NCI-H510A treated with DMSO at 0.1 percent for 48 hours (cell line): ENCODE measurements around the gene LGALS9.
A peak's percentile ranks its signal among the peaks of the same experiment; 100 is the strongest.

Experiments
- DNase-seq: peaks from one replicate; lab custom pipeline; 2025; lab: John Stamatoyannopoulos, UW

LGALS9 gene

GRCh38 chr17:27630607-27631410, at the start of gene LGALS9:
TSS of gene LGALS9 (plus strand) at chr17:27631188. CDS start at chr17:27631266, 78 bp downstream.
- DNase-seq: no peak

GRCh38 chr17:27582696-27583095, 48.3 kb upstream of the LGALS9 start:
- no peak for DNase-seq

- DNase-seq: no peak
Observed at GRCh38 chr17:27585153-27585681, 45.8 kb upstream of the LGALS9 start.

DNA sequence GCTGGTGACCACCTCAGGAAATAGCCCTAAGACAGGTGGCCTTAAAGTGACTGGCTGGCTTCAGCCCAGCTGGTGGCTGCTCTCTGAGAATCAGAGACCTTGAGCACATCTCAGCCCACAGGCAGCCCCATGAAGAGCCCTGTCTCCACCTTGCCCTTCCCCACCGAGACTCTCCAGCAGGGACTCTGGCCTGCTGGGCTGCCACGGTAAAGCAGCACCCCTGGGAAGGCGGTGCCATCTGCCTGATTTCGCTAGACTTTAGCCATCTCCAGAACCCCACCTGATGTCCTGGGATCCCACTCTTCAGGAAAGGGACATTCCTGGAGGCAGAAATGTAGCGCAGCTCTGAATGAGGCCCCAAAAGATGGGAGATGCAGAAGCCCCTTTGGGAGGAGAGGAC, 45.2 kb upstream of the LGALS9 start:
- DNase-seq: no peak

DNA sequence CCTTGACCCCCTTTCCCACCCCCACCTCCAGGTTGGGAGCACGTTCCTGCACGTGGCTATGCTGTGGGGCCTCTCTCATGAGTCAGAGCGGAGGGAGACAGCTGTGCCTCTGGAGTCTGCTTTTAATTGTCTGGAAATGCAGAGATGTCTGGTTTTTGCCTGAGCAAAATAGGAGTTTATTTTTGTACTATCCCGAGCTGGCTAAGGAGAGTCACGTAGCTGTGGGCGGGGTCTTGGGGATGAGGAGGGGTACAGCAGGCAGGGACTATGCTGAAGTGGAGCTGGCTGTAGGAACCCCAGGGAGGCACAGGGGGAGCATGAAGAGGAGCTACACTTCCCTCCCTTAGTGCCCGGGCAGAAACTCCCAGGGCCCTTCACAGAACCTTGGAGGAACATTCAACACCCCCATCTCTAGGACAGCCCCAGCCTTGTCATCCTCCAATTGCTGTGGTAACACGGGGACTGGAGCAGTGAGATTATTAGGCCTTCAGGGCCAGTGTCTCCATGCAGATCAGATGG, 44.7 kb upstream of the LGALS9 start:
- DNase-seq: no peak

DNA sequence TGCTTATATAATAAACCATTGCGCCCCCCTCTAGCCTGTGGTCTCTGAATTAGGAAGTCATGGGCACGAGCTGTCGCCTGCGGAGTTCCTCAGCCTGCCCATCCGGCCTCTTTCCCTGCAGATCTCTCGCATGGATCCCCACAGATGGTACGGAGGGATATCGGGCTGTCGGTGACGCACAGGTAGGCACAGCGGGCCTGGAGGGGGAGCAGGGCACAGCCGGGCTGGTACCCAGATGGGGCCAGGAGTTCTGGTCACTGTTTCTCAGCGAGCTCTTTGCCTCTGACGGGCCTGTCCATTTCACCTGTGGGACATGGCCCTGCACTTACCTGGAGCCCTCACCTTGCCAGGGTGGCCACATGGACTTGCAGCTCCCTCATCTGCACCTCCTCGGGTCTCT, 42.6 kb upstream of the LGALS9 start:
- DNase-seq: no peak

- DNase-seq: no peak
Observed at GRCh38 chr17:27590864-27591263, 40.1 kb upstream of the LGALS9 start.

DNA sequence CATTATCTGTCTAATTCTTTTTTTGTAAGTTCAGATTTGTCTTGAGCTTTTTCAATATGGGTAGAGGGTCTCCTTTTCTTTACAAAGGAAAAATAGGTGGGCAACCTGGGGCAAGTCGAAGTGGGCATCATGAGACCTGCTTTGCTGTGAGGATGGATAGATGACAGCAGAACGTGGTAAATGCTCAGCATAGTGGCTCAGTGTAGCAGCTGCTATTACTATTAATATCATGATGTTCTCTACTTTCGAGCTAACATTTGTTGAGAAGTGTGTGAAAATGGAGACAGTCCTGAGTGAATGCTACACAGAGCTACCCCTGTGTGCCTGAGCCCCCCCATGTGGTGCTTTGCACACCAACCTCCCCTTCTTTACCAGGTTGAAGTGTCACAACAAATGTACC, 39.0 kb upstream of the LGALS9 start:
- no peak for DNase-seq

DNA sequence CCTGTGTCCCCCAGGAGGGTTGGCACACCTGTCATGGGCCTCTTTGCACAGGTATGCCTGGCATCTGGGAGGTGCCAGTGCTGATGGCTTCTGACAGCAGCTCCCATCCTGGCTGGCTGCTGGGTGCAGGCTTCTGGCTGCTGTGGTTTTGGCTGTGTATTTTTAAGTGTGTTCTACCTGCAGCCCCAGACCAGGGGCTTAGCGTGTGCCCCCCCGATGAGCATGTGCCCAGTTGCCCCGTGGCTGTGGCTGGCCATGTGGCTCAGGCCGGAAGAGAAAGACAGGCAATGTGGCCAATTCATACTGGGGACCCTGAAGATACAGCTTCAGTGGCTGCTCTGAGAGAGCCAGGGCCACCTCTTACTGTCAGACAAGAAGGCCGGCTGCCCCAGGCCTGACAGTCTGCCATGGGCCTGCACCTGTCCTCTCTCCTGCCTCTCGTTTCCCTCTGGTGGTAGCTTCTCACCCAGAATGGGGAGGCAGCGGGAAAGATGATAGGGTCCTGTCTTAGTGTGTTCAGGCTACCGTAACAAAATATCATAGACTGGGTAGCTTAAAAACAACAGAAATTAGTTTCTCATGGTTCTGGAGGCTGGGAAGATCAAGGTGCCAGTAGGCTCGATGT, 37.6 kb upstream of the LGALS9 start:
- no peak for DNase-seq

- no peak for DNase-seq
Observed at GRCh38 chr17:27593857-27594255, 37.1 kb upstream of the LGALS9 start.

GRCh38 chr17:27595208-27595607, 35.8 kb upstream of the LGALS9 start:
- DNase-seq: no peak

DNA sequence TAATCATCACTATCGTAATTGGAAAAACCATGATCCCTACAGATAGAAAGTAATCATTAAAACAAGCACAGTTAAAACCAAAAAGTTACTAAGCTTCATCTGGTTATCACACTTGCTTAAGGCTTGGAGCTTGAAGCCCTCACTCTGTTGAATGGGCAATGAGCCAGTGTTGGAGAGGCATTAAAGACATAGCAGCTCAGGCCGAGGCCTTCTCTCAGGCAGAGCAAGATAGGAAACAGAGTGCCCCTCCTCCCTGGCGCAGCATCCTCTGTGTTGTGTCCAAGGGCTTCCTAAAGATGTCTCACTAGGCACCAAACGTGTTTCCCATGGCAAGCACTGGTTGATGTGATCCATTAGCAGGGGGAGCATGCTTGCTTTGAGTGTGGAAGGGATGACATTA, 34.9 kb upstream of the LGALS9 start:
- no peak for DNase-seq

GRCh38 chr17:27596566-27597187, 34.3 kb upstream of the LGALS9 start:
- no peak for DNase-seq

- DNase-seq: no peak
Observed at GRCh38 chr17:27597188-27597580, 33.8 kb upstream of the LGALS9 start.

DNA sequence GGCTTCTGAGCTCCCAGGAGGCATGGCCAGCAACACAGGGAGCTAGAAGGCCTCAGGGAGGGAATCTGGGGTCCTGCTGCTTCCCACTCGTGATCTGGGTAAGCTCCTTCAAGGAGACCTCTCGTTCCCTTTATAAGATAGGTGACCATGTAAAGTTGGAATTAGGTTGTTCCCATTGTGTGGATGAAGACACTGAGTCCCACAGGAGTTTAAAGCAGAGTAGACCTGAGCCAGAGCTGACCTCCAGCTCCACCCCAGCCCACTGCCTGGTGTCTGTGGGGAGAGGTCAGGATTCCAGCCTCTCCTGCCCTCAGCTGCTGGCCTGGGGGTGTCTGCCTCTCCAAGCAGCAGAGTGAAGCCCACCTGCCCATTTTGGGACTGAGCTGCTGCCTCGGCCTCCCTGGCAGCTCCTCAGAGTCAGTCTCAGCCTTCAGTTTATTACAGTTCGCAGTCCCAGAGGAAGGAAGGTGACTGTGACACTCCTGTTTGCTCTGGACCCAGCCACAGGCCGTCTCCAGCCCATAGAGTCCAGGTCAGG, 33.1 kb upstream of the LGALS9 start:
- DNase-seq: no peak

DNA sequence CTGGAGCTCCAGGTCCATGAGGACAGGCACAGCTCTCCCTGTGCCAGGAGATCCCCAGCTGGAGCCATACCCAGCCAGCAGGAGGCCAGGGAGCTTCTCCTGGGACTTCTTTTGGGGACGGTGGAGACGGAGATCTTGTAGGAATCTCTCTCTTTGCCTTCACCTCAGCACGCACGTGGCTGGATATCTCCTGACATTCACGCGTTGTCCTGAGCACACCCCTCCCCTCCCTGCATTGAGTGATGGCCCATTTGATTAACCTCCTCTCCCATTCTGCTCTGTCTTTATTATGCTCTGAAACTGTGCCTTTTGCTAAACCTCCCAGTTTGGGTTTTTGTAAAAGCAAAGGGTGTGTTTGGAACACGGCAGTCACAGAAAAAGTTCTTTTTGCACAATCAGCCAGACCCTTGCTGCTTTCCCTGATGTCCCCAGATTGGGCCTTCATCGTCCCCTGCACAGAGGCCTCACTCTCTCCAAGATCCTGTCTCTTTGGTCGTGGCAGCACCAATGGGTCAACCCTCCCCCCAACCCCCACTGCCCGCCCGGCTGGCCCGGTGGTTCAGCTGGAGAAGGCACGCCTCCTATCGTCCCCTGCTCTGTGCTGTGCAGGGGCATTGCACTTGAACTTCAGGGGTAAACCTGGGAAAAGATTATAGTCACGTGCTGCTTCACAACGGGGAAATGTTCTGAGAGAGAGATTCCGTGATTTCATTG, 32.5 kb upstream of the LGALS9 start:
- DNase-seq: no peak

DNA sequence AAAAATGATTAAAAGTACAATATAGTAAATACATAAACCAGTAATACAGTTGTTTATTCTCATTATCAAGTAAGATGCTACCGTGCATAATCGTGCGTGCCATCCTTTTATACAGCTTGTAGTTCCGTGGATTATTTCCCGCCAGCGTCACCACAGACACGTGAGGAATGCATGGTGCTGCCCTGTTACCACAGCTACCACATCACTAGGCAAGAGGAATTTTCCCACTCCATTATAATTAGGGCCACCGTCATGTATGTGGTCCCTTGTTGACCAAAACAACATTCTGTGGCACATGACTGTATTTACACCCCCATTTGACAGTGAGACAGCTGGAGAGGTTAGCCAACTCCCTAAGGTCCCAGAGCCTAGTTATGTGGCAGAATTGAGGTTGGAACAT, 30.5 kb upstream of the LGALS9 start:
- DNase-seq: no peak

- DNase-seq: peak; percentile 82
Observed at GRCh38 chr17:27601069-27601974, 29.7 kb upstream of the LGALS9 start.

DNA sequence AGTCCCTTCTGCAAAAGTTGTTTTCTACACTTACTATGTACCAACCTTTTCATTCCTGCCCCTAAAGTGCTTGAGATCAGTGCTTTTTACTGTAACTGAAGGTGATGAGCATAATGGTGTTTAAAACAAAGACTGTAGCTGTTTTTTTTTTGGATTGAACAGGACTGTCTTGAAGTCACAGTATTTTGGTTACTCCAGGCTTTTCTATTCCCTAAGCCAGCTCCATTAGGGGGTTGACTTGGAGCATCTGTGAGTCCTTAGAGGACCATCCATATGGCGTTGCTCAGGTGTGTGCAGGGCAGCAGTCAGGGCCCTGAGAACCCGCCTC, 29.0 kb upstream of the LGALS9 start:
- no peak for DNase-seq

DNA sequence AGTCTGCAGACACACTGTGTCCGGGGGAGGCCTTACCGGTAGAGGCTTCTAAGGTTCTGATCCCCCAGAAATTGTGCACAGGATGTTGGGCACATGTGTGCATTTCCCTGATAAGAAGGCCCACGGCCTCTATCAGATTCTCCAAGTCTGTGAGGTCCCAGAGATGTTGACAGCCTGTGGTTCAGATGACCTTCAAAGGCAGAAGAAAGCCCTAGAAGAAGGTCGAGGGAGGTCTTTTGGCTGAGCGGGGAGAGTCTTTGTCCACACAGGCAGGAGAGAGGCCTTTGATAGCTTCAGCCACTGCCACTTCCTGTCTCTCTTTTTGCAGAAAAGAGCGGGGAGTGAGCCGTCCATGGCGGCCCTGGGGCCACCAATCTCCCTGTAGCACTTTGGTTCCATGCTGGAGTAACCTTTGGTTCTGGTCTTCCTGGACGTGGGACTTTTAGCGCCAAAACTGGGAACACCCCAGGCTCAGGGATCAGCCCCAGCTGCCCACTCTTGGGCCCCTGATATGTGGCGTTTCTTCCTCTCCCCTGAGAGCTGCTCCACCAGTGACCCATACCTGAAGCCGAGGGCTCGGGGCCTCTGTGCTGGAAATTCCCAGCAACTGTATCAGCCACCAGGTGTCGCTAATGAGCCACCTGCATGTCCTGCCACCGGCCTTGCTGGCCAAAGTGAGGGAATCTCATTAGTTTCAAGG, 28.1 kb upstream of the LGALS9 start:
- peak; percentile 49 for DNase-seq
